Heart left ventricle (tissue), 16 donors: ENCODE measurements around the gene AFDN. TPM values are rescaled to one million over a fixed set of nuclear protein-coding genes. Genes with fewer than 3 reads are reported as not detected.

Experiments
- ATAC-seq, 4 donors: fragments of 200-7000 bp; cut with Tn5 transposase; one replicate each; pipeline ENCODE4 v1.9.1; 2020 to 2022; ENCODE audit warnings: moderate library complexity in 4 of 4, mild to moderate bottlenecking in 3 of 4, moderate number of reproducible peaks in 1 of 4
- DNase-seq, 5 donors: peaks; one replicate each; pipeline ENCODE4 v3.0.0-alpha.2; 2020
- H3K27ac ChIP-seq, 12 donors: fragments of 200-600 bp; sonication (generic) in 4 of 12; one replicate each; pipeline versions ENCODE4 v1.5.0 to v1.8.0; 2016 to 2022; ENCODE audit warnings: mild to moderate bottlenecking in 2 of 12
- H3K27me3 ChIP-seq, 9 donors: fragments of 200-600 bp; sonication (generic) in 2 of 9; one replicate each; pipeline versions ENCODE4 v1.5.1 to v1.8.0; 2016 to 2022; ENCODE audit warnings: mild to moderate bottlenecking in 3 of 9
- H3K36me3 ChIP-seq, 9 donors: fragments of 200-600 bp; sonication (generic) in 2 of 9; one replicate each; pipeline versions ENCODE4 v1.5.0 to v1.8.0; 2018 to 2022; ENCODE audit warnings: mild to moderate bottlenecking in 2 of 9
- H3K4me1 ChIP-seq, 12 donors: fragments of 200-600 bp; sonication (generic) in 4 of 12; one replicate each; pipeline versions ENCODE4 v1.5.0 to v1.8.0; 2016 to 2022; ENCODE audit warnings: mild to moderate bottlenecking in 3 of 12
- H3K4me3 ChIP-seq, 12 donors: fragments of 200-600 bp; sonication (generic) in 4 of 12; one replicate each; pipeline versions ENCODE4 v1.5.0 to v1.8.0; 2017 to 2022; ENCODE audit warnings: mild to moderate bottlenecking in 9 of 12, moderate library complexity in 4 of 12
- H3K9me3 ChIP-seq, 12 donors: fragments of 200-600 bp; sonication (generic) in 4 of 12; one replicate each; pipeline versions ENCODE4 v1.5.0 to v1.8.0; 2016 to 2022; ENCODE audit warnings: mild to moderate bottlenecking in 1 of 12
- POLR2A ChIP-seq, 2 donors: fragments of 450-650 bp; IDR thresholded peaks; one replicate each; pipeline ENCODE4 v1.6.1; 2017; ENCODE audit warnings: antibody characterized with exemption in 2 of 2, mild to moderate bottlenecking in 2 of 2, moderate library complexity in 2 of 2
- WGBS, 4 donors: extraction: QIAGEN DNeasy Blood & Tissue Kit in 2 of 4; methylation state at CpG; one replicate each; pipeline versions ENCODE4 v1.1.5 to v1.1.7; 2013 to 2018; 5-methylcytosine and 5-hydroxymethylcytosine counted together
- intact Hi-C, 10 donors: fragments of 100-400 bp; cut with DNase I; formaldehyde crosslinking; loops; one replicate each; pipeline versions ENCODE4 v1.11.1 to v1.14.2; 2022
- polyA plus RNA-seq, 2 donors: library from polyadenylated mRNA; stranded (reverse); fragments of 200-250 nt; gene quantifications; one replicate each; pipeline ENCODE4 v1.2.3, GENCODE V29; 2013
- total RNA-seq, 9 donors: library from RNA; depleted of rRNA in 2 of 9; stranded (reverse); fragments of >200 nt in 2 of 9; fragmentation: NEBNext Ultra II Directional in 3 of 9; extraction: Animal tissue kit (Norgen Biotek cat#: 25700) in 3 of 9; gene quantifications; one replicate each; pipeline versions ENCODE4 v1.1.0 to v1.2.4, GENCODE V29; 2016 to 2023
- TF ChIP-seq, protein P1 (sequence below), 12 donors: fragments of 200-600 bp; sonication (generic) in 4 of 12; IDR thresholded peaks; one replicate each; pipeline versions ENCODE4 v1.5.0 to v1.8.0; 2018 to 2022; ENCODE audit warnings: antibody characterized with exemption in 12 of 12, mild to moderate bottlenecking in 5 of 12
- donor health status: ischemic (EF 13 %, LVEDD 7.1; RV severe dilation, severe dysfunction).
- donor health status: healthy with polysubstance abuse.
- donor health status: DM: no; HTN: yes; CAD: no.
- donor health status: DM: no; HTN: no; CAD: no.
- donor health status: ischemic (EF 25% LVEDD 6.9; RV normal size, moderate dysfunction).
- donor health status: ischemic (EF 25% LVEDD 5.7; RV mildly dilated, moderate dysfunction).
- donor health status: healthy.
- donor health status: DM: yes; HTN: yes; CAD: no.
- donor health status: ischemic (EF 35%, LVEDD 5.7; RV mildly dilated, moderate dysfunction).
- donor health status: nonischemic (EF 11% LVEDD 7.7; RV severe dilation, severe dysfunction).
- donor health status: DM: yes; HTN: yes; CAD: no.
- donor health status: PGD.
- donor health status: ischemic (EF 29% LVEDD 5.4; RV normal size, mild dysfunction).
- donor health status: nonischemic (EF 23%, LVEDD 6.1; RV moderate dilation, normal function).

Gene AFDN
- total and polyA plus RNA-seq, 11 donors: 27.6 to 100 (median 50.4) TPM

DNA sequence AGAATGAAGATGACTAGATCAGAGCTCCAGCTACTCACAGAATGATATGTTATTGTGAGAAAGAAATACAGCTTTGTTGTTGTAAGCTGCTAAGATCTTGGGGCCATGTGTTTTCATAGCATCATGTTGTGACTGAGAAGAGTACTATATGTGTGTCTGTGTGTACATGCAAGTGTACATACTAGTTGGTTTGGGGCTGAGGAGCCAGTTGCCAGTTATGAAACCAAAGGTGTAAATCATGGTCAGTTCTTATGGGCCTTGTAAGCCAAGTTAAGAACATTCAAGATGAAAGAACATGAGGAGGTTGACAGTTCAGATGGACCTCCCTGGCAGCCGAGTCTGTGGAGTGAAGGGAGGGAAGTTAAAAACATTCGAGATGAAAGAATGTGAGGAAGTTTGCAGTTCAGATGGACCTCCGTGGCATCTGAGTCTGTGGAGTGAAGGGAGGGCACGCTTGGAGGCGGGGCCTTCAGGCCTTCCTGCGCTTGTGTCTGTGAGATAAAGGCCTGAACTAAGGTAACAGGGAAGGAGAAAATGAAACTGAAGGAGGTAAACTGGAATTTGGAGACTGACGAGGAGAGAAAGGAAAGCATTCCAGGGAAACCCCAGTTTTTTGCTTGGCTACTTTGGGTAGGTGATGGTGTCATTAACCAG is 13.9 kb downstream of the AFDN start:
- intact Hi-C loops: no loop called here
- no peak for DNase-seq
- no peak for ATAC-seq
- no peaks in the 10 kb centered on the region for H3K9me3 ChIP-seq
- TF ChIP-seq, protein P1, sequence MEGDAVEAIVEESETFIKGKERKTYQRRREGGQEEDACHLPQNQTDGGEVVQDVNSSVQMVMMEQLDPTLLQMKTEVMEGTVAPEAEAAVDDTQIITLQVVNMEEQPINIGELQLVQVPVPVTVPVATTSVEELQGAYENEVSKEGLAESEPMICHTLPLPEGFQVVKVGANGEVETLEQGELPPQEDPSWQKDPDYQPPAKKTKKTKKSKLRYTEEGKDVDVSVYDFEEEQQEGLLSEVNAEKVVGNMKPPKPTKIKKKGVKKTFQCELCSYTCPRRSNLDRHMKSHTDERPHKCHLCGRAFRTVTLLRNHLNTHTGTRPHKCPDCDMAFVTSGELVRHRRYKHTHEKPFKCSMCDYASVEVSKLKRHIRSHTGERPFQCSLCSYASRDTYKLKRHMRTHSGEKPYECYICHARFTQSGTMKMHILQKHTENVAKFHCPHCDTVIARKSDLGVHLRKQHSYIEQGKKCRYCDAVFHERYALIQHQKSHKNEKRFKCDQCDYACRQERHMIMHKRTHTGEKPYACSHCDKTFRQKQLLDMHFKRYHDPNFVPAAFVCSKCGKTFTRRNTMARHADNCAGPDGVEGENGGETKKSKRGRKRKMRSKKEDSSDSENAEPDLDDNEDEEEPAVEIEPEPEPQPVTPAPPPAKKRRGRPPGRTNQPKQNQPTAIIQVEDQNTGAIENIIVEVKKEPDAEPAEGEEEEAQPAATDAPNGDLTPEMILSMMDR (IDR thresholded peaks at IDR 0.05): no peak
- TF ChIP-seq POLR2A (IDR thresholded peaks at IDR 0.05): no peak
- 59 to 67% (median 64%) methylated on average over 7 of the region's 7 CpGs for WGBS, 4 donors
- H3K4me1 ChIP-seq: peaks cover 0 to 58% (median 15%) of the 10 kb centered on the region in 12 donors
- no peaks in the 10 kb centered on the region for H3K27me3 ChIP-seq
- H3K27ac ChIP-seq: no peak overlapping the region
- no peaks in the 10 kb centered on the region for H3K36me3 ChIP-seq
- H3K4me3 ChIP-seq: no peak overlapping the region

DNA sequence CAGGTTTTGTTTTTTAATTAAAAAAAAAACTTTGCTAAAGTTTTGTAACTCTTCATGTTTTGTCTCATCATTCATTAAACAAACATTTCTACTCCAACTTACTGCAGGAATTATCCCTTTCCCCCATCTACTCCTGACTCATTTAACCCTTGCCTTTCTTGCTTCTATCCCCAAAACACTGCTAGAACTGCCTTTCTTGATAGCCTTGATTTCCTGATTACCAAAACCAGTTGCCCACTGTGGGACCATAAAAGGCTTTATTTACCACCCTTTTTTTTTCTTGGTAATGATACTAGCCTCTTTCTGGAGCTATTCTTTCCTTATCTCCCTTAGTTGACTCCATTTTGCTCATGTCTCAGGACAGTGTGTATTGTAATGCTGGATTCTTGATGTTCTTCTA is 15.3 kb downstream of the AFDN start:
- intact Hi-C loops: no loop called here
- TF ChIP-seq, protein P1 (IDR thresholded peaks at IDR 0.05): no peak
- TF ChIP-seq POLR2A (IDR thresholded peaks at IDR 0.05): no peak
- Histone ChIP-seq H3K27ac (no peak overlapping the region), H3K27me3 (no peaks in the 10 kb centered on the region), H3K4me1 (peaks cover 0 to 47% (median 15%) of the 10 kb centered on the region in 12 donors), H3K9me3 (no peaks in the 10 kb centered on the region), H3K36me3 (no peaks in the 10 kb centered on the region), H3K4me3 (no peak overlapping the region)
- DNase-seq (no peak), ATAC-seq (no peak)

DNA sequence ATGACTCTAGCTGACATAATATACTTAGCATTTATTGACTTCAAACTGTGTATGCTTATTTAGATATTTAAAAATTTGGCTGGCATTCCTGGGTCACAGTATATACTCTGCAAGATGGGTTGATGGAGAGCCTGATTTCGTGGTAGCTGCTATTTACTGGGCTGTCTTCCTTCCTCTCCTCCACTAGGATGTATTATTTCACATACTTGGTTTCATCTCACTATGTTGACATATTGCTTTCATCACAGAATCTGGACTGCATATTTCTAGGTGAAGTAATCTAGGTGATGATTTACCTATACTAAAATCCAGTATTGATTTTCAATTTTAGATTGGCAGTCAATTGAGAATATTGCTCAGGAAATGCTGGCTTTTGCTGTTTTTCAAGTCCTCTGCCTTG is 15.7 kb downstream of the AFDN start:
- Histone ChIP-seq H3K9me3 (no peaks in the 10 kb centered on the region), H3K4me3 (no peak overlapping the region), H3K27me3 (no peaks in the 10 kb centered on the region), H3K36me3 (no peaks in the 10 kb centered on the region), H3K4me1 (peaks cover 0 to 48% (median 17%) of the 10 kb centered on the region in 12 donors), H3K27ac (no peak overlapping the region)
- intact Hi-C loops: no loop called here
- no peak for ATAC-seq
- no peak for TF ChIP-seq POLR2A (IDR thresholded peaks at IDR 0.05)
- TF ChIP-seq, protein P1 (IDR thresholded peaks at IDR 0.05): no peak
- no peak for DNase-seq
- 66 to 81% (median 68%) methylated on average over 1 of the region's 1 CpG for whole genome bisulfite sequencing, 4 donors

DNA sequence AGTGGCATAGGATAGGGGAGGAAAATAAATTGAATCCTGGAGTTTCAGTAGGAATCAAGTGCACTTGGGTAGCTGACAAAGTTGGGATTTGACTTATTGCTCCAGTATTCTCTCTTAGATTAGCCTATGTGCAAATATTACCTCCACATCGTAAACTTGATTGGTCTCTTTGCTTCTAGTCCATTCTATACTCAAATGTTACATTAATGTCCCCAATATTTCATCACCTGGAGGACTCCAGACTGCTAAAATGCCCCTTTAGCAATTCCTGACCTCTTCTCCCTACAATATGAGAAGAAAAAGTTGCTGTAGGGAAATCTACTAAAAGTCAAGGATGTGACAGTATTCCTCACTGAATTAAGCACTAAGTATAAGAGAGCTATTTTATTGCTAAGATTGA is 16.3 kb downstream of the AFDN start:
- peaks cover 0 to 54% (median 19%) of the 10 kb centered on the region in 12 donors for H3K4me1 ChIP-seq
- H3K4me3 ChIP-seq: no peak overlapping the region
- no peak for TF ChIP-seq POLR2A (IDR thresholded peaks at IDR 0.05)
- TF ChIP-seq, protein P1 (IDR thresholded peaks at IDR 0.05): no peak
- DNase-seq (no peak), ATAC-seq (no peak)
- H3K36me3 ChIP-seq: no peaks in the 10 kb centered on the region
- no peaks in the 10 kb centered on the region for H3K9me3 ChIP-seq
- 96 to 100% (median 98%) methylated on average over 1 of the region's 1 CpG for WGBS, 4 donors
- no peaks in the 10 kb centered on the region for H3K27me3 ChIP-seq
- no peak overlapping the region for H3K27ac ChIP-seq
- intact Hi-C loops: no loop called here
